ENCODE measurements around the gene LINC01488.

- no peak for TF ChIP-seq POLR2A (IDR thresholded peaks at IDR 0.05; ENCODE audit: low read depth, low read length)
- TF ChIP-seq CTCF (IDR thresholded peaks at IDR 0.05 in 2 of 3, conservative IDR thresholded peaks at IDR 0.05 in 1 of 3; ENCODE audit: control insufficient read depth in 2 of 3, extremely low read depth in 1 of 3, insufficient read depth in 1 of 3, low read depth in 3 of 3, low read length in 3 of 3): no peak
- no peak for TF ChIP-seq CBX5 (IDR thresholded peaks at IDR 0.05; ENCODE audit: low read depth)
- TF ChIP-seq CHD4 (IDR thresholded peaks at IDR 0.05): no peak
Measured at GRCh38 chr11:69524991-69525411, 43.5 kb downstream of the LINC01488 start.
